ENCODE measurements around the gene ATRN. TPM values are rescaled to one million over a fixed set of nuclear protein-coding genes. Genes with fewer than 3 reads are reported as not detected.
"Not testable (repeated sequence)": the region's sequence is repeated elsewhere in the genome, so short reads cannot be mapped to it uniquely, and the experiment has no call there.

The ATRN gene
- total RNA-seq, 1 donor from 2014 or later: 23.6 TPM

- DNase-seq (ENCODE audit: low spot score): no peak
Observed at GRCh38 chr20:3514012-3514642, 43.3 kb downstream of the ATRN start.

- DNase-seq (ENCODE audit: low spot score): no peak
Observed at GRCh38 chr20:3515379-3516170, 44.8 kb downstream of the ATRN start.

- no peak for DNase-seq (ENCODE audit: low spot score)
Observed at GRCh38 chr20:3521852-3522740, 51.3 kb downstream of the ATRN start.

- DNase-seq (ENCODE audit: low spot score): not testable (repeated sequence)
Observed at GRCh38 chr20:3524696-3525095, 53.9 kb downstream of the ATRN start.

- DNase-seq (ENCODE audit: low spot score): no peak
Observed at GRCh38 chr20:3532089-3532615, 61.3 kb downstream of the ATRN start.

GRCh38 chr20:3537733-3538132 is 66.9 kb downstream of the ATRN start:
- not testable (repeated sequence) for DNase-seq (ENCODE audit: low spot score)

GRCh38 chr20:3539311-3540107 is 68.7 kb downstream of the ATRN start:
- no peak for DNase-seq (ENCODE audit: low spot score)

GRCh38 chr20:3541887-3542721 is 71.3 kb downstream of the ATRN start:
- DNase-seq (ENCODE audit: low spot score): no peak

- DNase-seq (ENCODE audit: low spot score): peak; percentile 26
Observed at GRCh38 chr20:3543901-3544507, 73.2 kb downstream of the ATRN start.

- DNase-seq (ENCODE audit: low spot score): no peak
Observed at GRCh38 chr20:3545401-3545925, 74.6 kb downstream of the ATRN start.

- DNase-seq (ENCODE audit: low spot score): no peak
Observed at GRCh38 chr20:3547906-3548305, 77.1 kb downstream of the ATRN start.

- DNase-seq (ENCODE audit: low spot score): no peak
Observed at GRCh38 chr20:3550837-3551236, 80.0 kb downstream of the ATRN start.

- no peak for DNase-seq (ENCODE audit: low spot score)
Observed at GRCh38 chr20:3551681-3552434, 81.0 kb downstream of the ATRN start.

- DNase-seq (ENCODE audit: low spot score): no peak
Observed at GRCh38 chr20:3553663-3554062, 82.8 kb downstream of the ATRN start.

GRCh38 chr20:3557237-3557785 is 86.5 kb downstream of the ATRN start:
- no peak for DNase-seq (ENCODE audit: low spot score)

GRCh38 chr20:3559231-3559630 is 88.4 kb downstream of the ATRN start:
- DNase-seq (ENCODE audit: low spot score): no peak

GRCh38 chr20:3559637-3560036 is 88.8 kb downstream of the ATRN start:
- DNase-seq (ENCODE audit: low spot score): no peak

- no peak for DNase-seq (ENCODE audit: low spot score)
Observed at GRCh38 chr20:3560162-3560561, 89.3 kb downstream of the ATRN start.

All from umbilical cord (tissue), 2 donors.